HT-29 (cell line): ENCODE data around the gene ADAMTS2. TPM values are rescaled to one million over a fixed set of nuclear protein-coding genes. Genes with fewer than 3 reads are reported as not detected.
"Not testable (repeated sequence)": the region's sequence is repeated elsewhere in the genome, so short reads cannot be mapped to it uniquely, and the experiment has no call there.

ENCODE experiments used
- DNase-seq: peaks from one replicate; pipeline ENCODE4 v3.0.0-alpha.2; 2015; ENCODE audit warnings: low spot score
- total RNA-seq: library from RNA; depleted of rRNA; stranded (reverse); fragments of >200 nt; shearing (Covaris generic); gene quantifications from 2 replicates; pipeline ENCODE4 v1.2.3, GENCODE V29; 2014

ADAMTS2 gene
- total RNA-seq, 1 experiment from 2014 or later, result not detected

DNA sequence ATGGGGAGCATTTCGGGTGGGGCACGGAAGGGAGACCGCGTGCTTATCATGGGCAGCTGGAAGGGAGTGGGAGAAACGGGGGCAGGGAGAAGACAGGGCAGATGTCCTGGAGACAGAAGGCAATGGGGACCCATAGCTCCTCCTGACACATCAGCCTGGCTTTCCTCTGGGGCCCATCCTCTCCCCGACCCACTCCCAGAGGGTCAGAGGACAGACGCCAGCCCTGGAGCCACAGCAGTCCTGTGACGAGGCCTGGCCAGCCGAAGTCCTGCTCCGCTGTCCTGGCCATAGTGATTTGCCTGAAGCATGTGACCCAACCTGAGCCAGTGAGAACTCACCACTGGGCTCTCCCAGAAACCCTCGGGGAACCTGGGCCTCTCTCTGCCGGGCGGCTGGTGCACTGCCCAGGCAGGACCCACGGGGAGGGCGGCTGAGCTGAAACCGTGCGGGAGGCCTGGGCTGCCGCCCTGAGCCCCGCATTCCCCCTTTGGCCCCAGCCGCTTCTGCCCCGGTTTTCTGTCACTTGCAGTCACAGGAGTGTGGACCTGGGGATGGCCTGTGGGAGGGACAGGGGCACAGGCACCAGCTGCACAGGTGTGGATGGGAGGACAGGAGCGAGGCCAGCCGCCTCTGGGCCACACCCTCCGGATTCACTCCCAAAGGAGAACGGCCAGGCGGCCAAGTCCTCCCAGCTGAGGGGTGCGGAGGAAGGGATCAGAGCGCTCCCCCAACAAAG, 19.8 kb downstream of the ADAMTS2 start:
- no peak for DNase-seq

DNA sequence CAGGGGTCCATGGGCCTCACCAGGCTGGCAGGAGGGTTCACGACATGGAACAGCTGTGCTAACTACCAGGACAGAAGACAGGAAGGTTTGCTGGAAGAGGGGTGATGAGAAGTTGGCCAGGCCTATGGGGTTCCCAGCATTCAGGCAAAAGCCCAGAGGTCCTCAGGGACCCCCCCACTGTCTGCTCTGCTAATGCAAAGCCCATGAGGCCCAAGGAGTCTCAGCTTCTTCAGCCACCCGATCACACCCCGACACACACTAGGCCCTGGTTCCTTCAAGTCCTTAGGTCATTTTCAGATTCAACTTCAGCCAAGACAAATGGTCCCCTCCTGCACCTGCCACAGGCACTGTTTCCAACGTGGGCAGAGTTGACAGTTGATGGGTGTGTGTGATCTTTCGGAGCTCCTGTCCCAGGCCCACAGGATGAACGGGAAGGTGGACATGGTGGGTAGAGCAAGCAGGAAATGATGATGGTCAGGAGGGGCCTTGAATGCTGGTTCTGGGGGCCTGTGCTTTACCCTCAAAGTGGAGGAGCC, 20.4 kb downstream of the ADAMTS2 start:
- no peak for DNase-seq

DNA sequence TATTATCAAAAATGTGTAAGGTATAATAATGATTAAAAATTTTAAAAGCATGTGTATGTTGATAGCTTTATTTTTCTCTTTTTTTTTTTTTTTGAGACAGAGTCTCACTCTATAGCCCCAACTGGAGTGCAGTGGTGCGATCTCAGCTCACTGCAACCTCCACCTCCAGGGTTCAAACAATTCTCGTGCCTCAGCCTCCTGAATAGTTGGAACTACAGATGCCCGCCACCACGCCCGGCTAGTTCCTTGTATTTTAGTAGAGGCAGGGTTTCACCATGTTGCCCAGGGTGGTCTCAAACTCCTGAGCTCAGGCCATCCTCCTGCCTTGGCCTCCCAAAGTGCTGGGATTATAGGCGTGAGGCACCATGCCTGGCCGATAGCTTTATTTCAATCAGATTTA, 20.9 kb downstream of the ADAMTS2 start:
- not testable (repeated sequence) for DNase-seq

DNA sequence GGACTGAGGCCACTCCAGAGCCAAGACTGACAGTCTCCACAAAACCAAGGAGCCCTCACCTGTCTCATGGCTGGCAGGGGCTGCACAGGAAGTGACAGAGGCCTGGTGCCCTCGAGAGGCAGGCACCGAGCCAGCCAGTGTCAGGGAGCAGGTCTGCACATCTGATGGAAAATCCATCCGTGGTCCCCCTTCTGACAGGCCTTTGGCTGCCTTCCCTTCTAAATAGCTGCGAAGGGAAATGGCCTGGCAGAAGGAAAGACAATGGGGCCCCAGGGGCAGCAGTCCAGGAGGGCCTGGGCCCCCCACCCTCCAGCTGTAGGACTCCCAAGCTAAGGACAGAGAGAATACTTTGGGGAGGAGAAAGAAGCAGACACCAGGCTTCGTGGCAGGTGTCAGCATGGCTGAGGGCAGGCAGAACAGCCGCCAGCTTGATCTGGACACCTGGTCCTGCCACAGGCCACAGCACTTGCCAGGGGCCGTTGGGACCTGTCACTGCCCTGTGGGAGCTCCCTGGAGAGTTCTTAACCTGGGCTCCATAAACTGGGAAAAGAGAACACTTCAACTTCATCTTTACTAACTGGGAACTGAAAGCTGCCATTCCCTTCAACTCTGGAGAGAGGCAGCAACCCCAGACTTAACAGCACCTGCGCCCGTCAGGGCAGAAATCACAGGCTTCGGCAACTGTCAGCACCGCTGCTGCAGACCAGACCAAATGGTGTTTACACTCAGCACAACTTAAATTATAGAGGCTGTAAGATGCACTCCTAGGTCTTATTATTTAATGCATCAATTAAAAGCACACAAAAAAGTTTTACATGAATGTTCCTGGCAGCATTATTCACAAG, 22.0 kb downstream of the ADAMTS2 start:
- DNase-seq, result no peak

DNA sequence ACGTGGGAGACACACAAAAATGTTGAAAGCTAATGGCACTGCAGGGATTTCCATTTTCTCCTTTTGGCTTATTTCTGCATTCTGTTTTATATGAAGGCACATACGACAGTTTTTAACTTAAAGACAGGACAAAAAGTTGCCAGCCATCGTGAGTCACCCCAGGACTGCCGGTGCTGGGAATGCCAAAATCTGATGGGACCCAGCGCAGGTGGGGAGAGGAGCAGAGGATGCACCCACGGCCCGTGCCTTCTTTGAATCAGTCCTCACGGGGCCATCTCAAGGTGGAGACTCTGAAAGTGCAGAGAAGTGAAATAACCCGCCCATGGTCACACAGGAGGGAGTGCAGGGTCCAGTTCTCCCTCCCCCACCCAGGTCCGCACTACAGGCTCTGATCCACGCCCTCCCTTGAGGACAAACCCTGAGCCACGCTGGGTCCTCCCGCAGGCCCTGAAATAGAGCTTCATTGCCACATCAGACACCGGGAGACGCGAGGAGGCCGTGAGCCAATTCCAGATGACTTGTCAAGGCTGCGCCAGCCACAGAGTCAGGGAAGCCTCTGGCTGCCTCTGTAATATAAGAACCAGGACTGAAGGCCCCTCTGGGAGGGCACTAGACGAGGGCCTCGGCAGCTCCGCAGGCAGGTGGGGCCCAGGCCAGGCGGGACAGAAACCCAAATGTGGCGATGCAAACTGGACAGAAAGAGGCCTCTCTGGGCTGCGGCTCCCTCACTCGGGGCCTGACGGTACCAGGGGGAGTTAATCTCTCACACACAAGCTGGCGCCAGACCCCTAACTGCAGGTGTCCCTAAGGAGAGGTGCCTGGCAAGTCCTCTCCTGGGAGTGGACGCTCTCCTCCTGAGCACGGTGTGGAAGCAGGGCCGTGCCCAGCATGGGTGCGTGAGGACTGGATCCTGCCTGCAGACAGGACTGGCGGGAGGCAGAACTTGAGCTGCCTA, 22.9 kb downstream of the ADAMTS2 start:
- DNase-seq, result no peak

DNA sequence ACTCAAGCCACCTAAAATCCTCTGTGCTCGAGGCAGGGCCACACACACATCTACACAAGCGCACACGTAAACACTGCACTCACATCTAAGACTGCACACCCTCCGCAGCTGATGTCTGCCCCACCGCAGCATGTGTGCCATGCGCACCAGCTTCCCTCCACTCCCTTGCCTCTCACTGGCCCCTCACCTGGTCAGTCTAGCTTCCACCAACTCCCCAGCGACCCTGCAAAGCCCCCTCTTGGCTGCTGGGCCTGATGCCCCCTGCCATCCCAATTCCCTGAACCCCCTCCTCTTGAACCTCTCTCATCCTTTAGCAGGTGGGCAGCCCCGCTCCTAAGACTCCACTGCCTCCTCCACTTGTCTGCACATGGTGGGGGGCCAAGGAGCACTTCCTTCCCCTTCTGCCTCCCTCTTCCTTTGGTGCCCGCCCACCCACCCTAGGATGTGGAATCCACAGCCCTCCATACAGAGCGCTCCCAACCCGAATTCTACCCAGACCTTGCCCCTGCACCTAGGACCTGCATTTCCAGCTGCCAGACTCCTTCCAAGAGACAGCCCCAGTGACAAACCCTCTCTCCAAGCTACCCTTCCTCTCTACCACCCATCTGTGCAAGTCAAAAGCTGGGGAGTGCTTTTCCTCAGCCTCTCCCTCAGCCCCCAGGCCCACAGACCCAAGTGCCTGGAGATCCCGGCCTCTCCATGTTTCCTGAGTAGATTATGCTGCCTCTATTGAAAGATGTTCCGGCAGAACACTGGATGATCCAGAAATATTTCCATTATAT, 23.9 kb downstream of the ADAMTS2 start:
- no peak for DNase-seq

DNA sequence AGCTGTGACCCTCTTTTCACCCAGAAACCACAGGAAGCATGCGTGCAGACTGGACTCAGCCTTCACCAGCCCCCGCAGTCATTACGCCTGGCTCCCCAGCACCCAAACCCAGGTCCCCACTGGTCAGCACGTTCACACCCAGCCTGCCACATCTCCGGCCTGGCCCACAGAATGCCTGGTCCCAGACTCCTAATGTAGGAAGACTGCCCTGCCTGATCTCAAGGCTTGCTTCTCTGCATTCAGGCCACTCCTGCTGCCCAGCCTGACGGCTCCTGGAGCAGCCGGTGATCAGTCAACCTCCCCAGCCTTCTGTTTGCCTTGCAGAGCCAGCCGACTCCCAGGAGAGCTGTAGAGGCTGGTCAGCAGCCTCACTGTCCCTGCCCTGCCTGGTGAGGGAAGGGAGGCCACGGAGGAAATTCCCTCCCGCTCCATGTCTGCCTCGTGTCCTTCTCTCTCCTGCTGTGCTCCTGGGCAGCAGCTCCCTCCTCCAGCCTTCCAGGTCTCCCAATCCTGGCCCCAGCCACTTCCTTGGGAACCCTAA, 25.4 kb downstream of the ADAMTS2 start:
- DNase-seq, result no peak

DNA sequence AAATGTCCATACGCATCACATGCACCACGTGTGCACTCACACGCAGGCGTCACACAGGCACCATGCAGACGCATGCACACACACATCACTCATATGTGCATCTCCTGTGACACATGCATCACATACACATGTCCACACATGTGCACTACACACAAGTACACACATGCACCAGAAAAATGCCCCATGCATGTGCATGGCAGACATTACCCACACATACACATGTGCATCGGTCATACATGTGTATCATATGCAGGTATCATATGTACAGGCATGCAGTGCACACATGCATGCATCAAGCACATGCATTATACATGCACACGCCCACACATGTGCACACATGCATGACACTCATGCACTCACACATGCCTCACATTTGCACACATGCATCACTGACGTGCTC, 26.1 kb downstream of the ADAMTS2 start:
- DNase-seq, result no peak

DNA sequence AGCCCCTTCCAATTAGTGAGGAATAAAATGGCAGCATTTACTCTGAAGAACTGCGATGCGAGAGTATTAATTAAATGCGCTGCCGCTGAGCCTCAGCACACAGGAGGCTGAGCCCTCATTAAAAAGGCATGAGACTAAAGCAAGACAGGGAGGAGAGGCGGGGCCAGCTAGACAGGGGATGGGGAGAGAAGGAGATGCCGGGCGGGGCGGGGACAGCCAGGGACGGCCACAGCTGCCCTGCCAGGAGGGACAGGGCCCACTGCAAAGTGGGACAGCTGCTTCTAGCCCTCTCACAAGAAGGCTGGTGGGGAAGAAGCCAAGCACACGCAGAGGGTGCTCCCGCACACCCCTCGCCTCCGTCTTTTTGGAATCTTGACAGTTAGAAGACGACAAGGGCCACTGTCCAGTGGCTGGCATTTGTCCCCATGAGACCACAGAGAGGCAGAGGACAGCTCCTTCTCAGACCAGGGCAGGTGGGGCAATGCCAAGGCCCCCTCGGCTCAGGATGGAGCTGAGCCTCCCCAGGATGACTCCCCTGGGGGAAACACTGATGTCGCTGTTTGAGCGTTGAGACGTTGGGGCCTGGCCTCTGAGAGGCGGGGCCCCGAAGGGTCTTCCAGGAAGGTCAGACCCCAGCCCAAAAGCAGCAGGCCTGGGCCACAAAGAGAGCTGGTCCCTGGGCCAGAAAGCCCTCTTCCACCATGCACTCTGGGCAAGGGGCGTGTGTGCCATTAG, 26.9 kb downstream of the ADAMTS2 start:
- DNase-seq, result no peak

DNA sequence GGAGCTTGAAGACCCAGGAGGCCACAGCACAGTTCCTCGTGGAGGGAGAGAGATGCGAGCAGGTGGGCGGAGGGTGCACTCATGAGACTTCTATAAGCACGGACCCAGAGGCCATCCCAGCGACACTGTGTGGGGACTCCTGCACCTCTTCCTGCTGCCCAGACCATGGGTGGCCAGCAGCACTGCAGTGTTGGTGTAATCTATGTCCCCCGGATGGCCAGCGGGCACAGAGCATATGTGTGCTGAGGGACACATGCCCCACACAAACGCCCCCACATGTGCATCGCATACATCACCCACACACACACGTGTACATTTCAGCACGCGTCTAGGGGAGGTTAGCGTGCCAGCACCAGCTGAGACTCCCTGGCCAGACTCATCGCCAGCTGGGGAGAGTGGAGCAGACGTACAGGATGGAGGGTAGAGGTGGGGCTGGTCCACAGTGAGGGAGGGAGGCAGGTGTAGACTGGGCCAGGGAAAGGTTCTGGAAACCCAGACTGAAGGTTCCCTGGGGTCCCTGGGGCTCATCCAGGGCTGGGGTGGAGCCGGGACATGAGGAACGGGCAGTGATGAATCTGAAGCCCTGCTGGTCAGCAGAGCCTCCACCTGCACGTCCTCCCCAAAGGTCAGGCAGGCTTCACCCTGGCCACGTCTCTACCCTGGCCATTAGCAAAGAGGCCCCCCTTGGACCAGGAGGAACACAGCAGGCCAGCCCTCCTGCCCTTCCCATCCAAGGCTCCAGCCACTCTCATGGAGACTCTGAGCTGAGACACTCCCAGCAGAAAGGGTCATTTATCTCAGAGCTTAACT, 27.6 kb downstream of the ADAMTS2 start:
- no peak for DNase-seq

DNA sequence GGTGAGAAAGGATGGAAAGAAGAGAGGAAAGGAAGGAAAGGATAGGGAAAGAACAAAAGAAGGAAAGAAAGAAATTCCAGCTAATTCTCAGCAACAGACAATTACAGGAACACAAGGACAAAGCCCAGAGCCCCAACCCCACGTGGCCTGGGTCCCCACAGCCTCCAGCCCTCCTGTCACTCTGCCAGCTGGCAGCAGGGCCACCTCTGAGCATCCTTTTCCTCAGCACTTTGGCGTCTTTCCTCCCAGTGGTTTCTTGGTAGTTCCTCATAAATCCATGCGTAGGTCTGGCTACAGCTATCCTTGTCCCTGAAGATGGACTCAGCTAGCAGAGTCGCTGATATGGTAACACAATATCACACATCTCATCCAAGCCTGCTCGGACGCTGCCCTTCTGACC, 28.3 kb downstream of the ADAMTS2 start:
- no peak for DNase-seq

DNA sequence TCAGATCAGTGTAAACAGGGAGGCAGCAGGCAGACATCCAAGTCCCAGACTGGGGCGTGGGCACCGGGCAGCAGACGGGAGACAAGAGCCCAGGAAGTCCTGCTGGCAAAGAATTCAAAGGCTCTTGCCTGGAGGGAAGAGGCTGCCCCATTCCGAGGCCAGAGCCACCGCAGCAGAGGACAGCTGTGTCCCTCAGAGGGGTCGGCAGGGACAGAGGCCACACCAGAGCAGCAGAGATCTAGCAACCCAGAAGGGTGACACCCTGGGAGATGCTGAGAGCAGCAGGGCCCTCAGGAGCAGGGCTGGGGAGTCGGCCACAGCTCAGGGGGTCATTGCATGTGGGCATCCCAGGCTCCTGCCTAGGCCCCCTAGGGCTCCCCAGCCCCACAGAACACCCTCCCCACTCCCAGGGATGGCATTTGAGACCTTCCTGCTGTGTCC, 29.1 kb downstream of the ADAMTS2 start:
- no peak for DNase-seq

DNA sequence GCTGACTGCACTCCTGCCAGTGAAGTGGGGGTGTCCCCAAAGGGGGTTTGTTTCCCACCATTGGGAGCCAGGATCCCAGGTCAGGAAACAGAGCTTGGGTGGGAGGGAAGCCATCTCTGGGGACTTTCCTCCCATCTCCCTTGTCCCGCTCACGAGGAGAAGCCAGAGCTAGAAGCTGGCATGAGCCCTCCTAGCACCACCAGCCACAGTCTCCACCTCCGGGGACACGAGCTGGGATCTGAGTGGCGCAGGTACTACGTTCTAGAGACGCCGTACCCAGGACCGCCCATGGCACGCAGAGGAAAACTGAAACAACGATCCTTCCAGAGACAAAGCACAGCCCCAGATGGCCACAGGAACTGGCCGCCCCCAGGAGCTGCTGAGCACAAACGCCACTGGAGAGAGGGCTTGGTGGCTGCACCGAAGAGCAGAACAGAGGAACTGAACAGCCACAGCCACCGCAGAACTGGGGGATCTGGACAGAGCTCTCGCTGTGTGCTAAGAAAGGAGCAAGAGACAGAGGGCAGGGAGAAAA, 29.8 kb downstream of the ADAMTS2 start:
- no peak for DNase-seq

DNA sequence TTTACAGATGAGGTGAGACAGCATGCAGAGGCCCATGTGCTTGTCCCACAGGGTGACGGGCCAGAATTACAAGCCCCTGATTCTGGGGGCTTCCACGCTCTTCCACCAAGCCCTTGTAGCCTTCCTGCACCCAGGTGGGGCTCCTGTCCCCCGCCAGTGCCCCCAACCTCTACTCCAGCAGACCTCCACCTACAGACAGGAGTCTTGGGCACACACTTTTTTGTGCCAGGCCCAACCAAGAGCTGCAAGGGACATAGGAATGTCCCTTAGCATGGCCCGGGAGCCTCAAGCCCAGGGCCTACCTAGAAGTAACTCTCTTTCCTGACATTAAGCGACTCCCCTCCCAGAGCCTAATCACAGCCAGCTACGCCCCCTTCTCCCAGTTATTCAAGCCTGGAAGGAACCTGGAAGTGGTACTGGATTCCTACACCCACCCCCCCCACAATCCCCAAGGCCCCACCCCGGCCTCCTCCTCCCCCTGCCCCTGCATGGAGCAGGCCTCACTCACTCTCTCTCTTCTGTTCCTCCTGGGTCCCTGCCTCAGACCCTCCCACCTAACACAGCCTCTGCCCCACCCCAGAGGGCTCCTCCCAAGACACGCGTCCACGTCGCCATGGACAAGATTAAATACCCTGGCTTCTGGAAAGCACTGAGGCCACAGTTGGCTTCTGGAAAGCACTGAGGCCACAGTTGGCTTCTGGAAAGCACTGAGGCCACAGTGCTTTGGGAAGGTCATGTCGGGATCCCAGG, 30.5 kb downstream of the ADAMTS2 start:
- DNase-seq, result no peak

DNA sequence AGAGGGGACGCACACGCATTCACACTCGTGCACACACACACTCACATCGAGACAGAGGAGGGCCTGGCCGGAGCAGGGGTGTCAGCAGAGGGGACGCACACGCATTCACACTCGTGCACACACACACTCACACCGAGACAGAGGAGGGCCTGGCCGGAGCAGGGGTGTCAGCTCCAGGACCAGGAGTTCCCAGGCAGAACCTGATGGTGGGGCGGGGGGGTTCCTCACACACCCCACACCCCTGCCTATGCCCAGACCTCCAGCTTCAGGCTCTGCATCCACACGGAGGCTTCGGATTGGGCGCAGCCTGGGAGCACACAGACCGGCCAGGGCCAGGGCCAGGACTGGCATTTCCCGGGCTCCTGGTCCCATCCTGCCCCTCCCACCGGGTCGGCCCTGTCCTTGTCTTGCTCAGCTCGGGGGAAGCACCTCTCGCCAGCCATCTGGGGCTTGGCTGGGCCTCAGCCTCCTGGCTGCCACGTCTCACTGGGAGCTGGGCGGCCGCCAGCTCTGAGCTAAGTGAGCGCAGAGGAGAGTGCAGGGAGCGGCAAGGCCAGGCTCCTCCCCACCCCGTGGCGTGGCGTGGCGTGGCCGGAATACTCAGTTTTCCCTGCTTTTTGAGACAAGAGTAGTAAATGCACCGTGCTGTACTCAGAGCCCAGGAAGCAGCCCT, 31.3 kb downstream of the ADAMTS2 start:
- no peak for DNase-seq

DNA sequence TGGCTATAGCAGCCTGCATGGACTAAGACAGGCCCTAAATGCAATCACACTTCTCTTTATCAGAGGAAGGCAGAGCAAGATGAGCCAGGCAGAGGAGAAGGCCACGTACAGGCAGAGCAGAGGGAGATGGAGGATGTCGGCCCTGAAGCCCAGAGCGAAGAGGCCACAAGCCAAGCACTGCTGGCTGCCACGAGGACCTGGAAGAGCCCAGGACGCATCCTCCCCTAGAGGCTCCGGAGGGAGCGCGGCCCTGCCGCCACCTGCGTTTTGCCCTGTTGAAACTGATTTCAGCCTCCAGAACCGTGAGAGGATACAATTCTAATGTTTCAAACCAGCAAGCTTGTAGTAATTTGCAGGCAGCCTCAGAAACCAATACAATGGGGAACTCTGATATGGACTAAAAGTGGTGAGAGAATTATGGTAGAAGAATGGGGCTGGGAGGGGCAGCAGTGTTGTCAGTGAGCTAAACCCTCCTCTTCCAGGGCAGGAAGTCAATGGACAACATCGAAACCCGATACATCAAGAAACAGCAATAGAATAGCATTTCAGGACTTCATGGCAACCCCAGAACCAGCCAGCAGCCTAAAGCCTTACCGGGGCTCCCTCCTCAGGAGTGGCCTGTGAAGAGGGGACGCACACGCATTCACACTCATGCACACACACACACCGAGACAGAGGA, 32.6 kb downstream of the ADAMTS2 start:
- DNase-seq, result no peak

DNA sequence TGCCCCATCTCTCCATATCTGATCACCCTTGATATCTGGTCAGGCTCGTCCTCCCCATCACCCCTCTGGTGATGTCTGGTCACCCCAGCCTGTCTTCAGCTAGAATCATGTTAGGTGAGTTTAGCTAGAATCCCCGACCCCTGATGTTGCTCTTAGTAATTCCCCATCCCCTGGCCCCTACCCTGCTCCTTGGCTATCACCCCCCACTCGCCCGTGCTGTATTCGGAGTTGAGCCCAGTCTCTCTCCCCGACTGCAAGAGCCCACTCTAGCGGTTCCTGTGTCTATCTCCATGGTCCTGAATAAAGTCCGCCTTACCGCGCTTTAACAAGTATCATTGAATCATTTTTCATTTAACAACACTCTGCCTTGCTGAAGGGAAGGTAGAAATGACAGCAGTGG, 33.7 kb downstream of the ADAMTS2 start:
- DNase-seq, result no peak
